CD4-positive, alpha-beta T cell (primary cell): ENCODE results near the gene STRN3. TPM values are rescaled to one million over a fixed set of nuclear protein-coding genes. Genes with fewer than 3 reads are reported as not detected.

Source experiments
- ATAC-seq: fragments of 200-7000 bp; cut with Tn5 transposase; one replicate; pipeline ENCODE4 v1.10.0; 2022; ENCODE audit warnings: mild to moderate bottlenecking; ENCODE audit not compliant: poor library complexity
- CTCF ChIA-PET: fragments of 350-600 bp; sonication (Branson Sonifier 250); formaldehyde crosslinking; loops from one replicate; lab custom pipeline; 2021; ENCODE audit warnings: antibody characterized with exemption, inconsistent platforms; lab: Charles Lee
- POLR2A ChIA-PET: fragments of 350-600 bp; sonication (Branson Sonifier 250); formaldehyde crosslinking; loops from one replicate; lab custom pipeline; 2021; ENCODE audit warnings: antibody characterized with exemption, inconsistent platforms; lab: Charles Lee
- DNase-seq, 14 experiments: peaks; one replicate each; pipeline ENCODE4 v3.0.0-alpha.2; 2013 to 2020; ENCODE audit warnings: mixed read lengths in 2 of 14
- H3K27ac ChIP-seq, 2 donors: one replicate each; pipeline versions ENCODE4 v1.5.1 to v1.7.0; 2013; ENCODE audit warnings: low read length in 2 of 2, low read depth in 1 of 2, mild to moderate bottlenecking in 1 of 2
- H3K27me3 ChIP-seq, 2 experiments: 1 replicate in 1 of 2; 2 replicates in 1 of 2; pipeline versions ENCODE4 v1.6.1 to v1.7.0; 2013; ENCODE audit warnings: low read length in 2 of 2, control low read depth in 1 of 2, mild to moderate bottlenecking in 1 of 2, moderate library complexity in 1 of 2; ENCODE audit not compliant: insufficient read depth in 2 of 2, control insufficient read depth in 1 of 2
- H3K36me3 ChIP-seq: one replicate; pipeline ENCODE4 v1.6.1; 2013; ENCODE audit warnings: low read length, control low read depth; ENCODE audit not compliant: insufficient read depth
- H3K4me1 ChIP-seq: one replicate; pipeline ENCODE4 v1.6.1; 2013; ENCODE audit warnings: low read length, control low read depth; ENCODE audit not compliant: insufficient read depth
- H3K4me3 ChIP-seq: one replicate; pipeline ENCODE4 v1.5.1; 2013; ENCODE audit warnings: mild to moderate bottlenecking, low read length, moderate library complexity
- H3K9me3 ChIP-seq, 2 experiments: 1 replicate in 1 of 2; 2 replicates in 1 of 2; pipeline versions ENCODE4 v1.6.1 to v1.7.0; 2013; ENCODE audit warnings: low read length in 2 of 2, mild to moderate bottlenecking in 2 of 2, control low read depth in 1 of 2, moderate library complexity in 1 of 2; ENCODE audit not compliant: control insufficient read depth in 1 of 2, insufficient read depth in 1 of 2
- H3K27ac Mint-ChIP-seq: one replicate; pipeline ENCODE4 v1.8.0; 2020; ENCODE audit warnings: mixed read lengths
- H3K27me3 Mint-ChIP-seq: one replicate; pipeline ENCODE4 v1.8.0; 2021; ENCODE audit warnings: mixed read lengths
- H3K36me3 Mint-ChIP-seq: one replicate; pipeline ENCODE4 v1.8.0; 2021; ENCODE audit warnings: low read depth, mixed read lengths
- H3K4me1 Mint-ChIP-seq: one replicate; pipeline ENCODE4 v1.8.0; 2021; ENCODE audit warnings: low read depth, mixed read lengths
- H3K4me3 Mint-ChIP-seq: one replicate; pipeline ENCODE4 v1.8.0; 2020; ENCODE audit warnings: mild to moderate bottlenecking, mixed read lengths
- H3K9me3 Mint-ChIP-seq: one replicate; pipeline ENCODE4 v1.8.0; 2020; ENCODE audit warnings: mixed read lengths
- intact Hi-C, 2 experiments: fragments of 100-400 bp; cut with DNase I in 1 of 2; cut with micrococcal nuclease in 1 of 2; formaldehyde crosslinking; loops; one replicate each; pipeline versions ENCODE4 v1.15.1 to v1.9.0; 2023 to 2025; cut with DNase I, micrococcal nuclease
- total RNA-seq, 174 experiments: library from RNA in 2 of 174; stranded (reverse) in 2 of 174; gene quantifications; one replicate each; pipeline ENCODE4 v1.2.3 and lab custom pipeline; 2021 to 2026
- TF ChIP-seq, protein P1 (sequence below): fragments of 200-600 bp; IDR thresholded peaks from one replicate; pipeline ENCODE4 v1.8.0; 2022; ENCODE audit warnings: antibody characterized with exemption, mild to moderate bottlenecking

STRN3 gene
- total RNA-seq, 2 experiments from 2014 or later, result 15.1 to 16.9 TPM

DNA sequence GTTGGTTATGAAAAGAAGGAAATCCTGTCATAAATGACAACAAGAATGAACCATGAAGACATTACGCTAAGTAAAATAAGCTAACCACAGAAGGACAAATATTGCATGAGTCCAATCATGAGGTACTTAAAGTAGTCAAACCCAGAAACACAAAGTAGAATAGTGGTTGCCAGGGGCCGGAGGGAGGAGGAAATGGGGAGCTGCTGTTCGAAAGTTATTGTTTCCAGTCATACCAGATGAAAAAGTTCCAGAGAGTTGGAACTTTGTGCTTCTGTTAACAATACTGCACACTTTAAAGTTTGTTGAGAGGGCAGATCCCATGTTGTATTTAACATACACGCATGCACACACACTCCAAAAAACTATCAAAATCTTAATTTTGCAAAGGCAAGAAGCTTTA lies 82.5 kb downstream of the STRN3 start:
- peaks cover 93% of the 10 kb centered on the region for H3K36me3 Mint-ChIP-seq

DNA sequence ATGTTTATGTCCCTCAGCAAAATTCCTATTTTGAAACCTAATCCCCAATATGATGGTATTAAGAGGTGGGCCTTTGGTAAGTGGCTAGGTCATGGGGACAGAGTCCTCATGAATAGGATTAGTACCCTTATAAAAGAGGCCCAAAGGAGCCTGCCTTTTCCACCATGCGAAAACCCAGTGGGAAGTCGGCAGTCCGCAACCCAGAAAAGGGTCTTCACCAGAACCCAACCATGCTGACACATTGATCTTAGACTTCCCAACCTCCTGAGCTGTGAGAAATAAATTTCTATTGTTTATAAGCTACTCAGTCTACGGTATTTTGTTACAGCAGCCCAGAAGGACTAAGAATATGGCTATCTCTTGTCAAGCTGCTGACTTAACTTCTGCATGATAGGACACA lies 85.3 kb downstream of the STRN3 start:
- Mint-ChIP-seq H3K36me3 (peaks cover 86% of the 10 kb centered on the region), H3K4me1 (no peaks in the 10 kb centered on the region), H3K4me3 (no peak overlapping the region), H3K27me3 (no peaks in the 10 kb centered on the region), H3K27ac (no peak overlapping the region), H3K9me3 (no peaks in the 10 kb centered on the region)
- no peak overlapping the region for H3K4me3 ChIP-seq
- POLR2A ChIA-PET, result no interaction called here
- H3K4me1 ChIP-seq, result no peaks in the 10 kb centered on the region
- no peaks in the 10 kb centered on the region for H3K9me3 ChIP-seq
- H3K27me3 ChIP-seq, result no peaks in the 10 kb centered on the region
- CTCF ChIA-PET, result interaction anchor here (0.6 kb wide), 1 partner anchor 94 kb away, joined by 3 read pairs; no protein-coding TSS in a partner anchor
- DNase-seq (no peak), ATAC-seq (no peak)
- H3K36me3 ChIP-seq, result peaks cover 25% of the 10 kb centered on the region
- TF ChIP-seq, protein P1, sequence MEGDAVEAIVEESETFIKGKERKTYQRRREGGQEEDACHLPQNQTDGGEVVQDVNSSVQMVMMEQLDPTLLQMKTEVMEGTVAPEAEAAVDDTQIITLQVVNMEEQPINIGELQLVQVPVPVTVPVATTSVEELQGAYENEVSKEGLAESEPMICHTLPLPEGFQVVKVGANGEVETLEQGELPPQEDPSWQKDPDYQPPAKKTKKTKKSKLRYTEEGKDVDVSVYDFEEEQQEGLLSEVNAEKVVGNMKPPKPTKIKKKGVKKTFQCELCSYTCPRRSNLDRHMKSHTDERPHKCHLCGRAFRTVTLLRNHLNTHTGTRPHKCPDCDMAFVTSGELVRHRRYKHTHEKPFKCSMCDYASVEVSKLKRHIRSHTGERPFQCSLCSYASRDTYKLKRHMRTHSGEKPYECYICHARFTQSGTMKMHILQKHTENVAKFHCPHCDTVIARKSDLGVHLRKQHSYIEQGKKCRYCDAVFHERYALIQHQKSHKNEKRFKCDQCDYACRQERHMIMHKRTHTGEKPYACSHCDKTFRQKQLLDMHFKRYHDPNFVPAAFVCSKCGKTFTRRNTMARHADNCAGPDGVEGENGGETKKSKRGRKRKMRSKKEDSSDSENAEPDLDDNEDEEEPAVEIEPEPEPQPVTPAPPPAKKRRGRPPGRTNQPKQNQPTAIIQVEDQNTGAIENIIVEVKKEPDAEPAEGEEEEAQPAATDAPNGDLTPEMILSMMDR, result no peak
- intact Hi-C loops, result no loop called here
- no peak overlapping the region for H3K27ac ChIP-seq

More for the DNA sequence above, 82.5 kb downstream of the STRN3 start:
- Histone ChIP-seq H3K4me1 (no peaks in the 10 kb centered on the region), H3K27me3 (no peaks in the 10 kb centered on the region), H3K4me3 (no peak overlapping the region), H3K27ac (no peak overlapping the region), H3K9me3 (no peaks in the 10 kb centered on the region), H3K36me3 (peaks cover 34% of the 10 kb centered on the region)
- Mint-ChIP-seq H3K9me3 (no peaks in the 10 kb centered on the region), H3K27ac (no peak overlapping the region), H3K27me3 (no peaks in the 10 kb centered on the region), H3K4me1 (no peaks in the 10 kb centered on the region), H3K4me3 (no peak overlapping the region)
- TF ChIP-seq, protein P1, result no peak
- CTCF ChIA-PET, result interaction anchor here (1.6 kb wide), 1 partner anchor 13 kb away, joined by 3 read pairs; no protein-coding TSS in a partner anchor
- intact Hi-C loops, result no loop called here
- POLR2A ChIA-PET, result no interaction called here
- no peak for DNase-seq
- no peak for ATAC-seq

DNA sequence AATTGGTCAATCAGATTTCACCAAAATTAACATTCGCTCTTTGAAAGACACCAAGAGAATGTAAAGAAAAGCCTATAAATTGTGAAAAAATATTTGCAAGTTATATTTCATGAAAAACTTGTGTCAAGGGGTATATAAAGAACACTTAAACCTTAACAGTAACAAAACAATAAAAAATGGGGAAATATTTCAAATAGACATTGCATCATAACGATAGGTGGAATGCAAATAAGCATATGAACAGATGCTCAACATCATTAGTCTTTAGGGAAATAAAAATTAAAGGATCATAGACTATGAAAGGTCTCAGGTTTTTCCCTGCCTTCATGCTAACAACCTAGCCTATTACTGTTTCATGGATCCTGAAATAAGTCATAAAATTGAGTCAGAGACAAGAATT lies 87.6 kb downstream of the STRN3 start:
- no peaks in the 10 kb centered on the region for H3K9me3 Mint-ChIP-seq
- POLR2A ChIA-PET, result no interaction called here
- TF ChIP-seq, protein P1, result no peak
- no peaks in the 10 kb centered on the region for H3K27me3 Mint-ChIP-seq
- H3K4me3 Mint-ChIP-seq, result no peak overlapping the region
- no peak for ATAC-seq
- H3K27ac ChIP-seq, result no peak overlapping the region
- H3K36me3 ChIP-seq, result peaks cover 35% of the 10 kb centered on the region
- no peak for DNase-seq
- H3K4me1 Mint-ChIP-seq, result no peaks in the 10 kb centered on the region
- peaks cover 85% of the 10 kb centered on the region for H3K36me3 Mint-ChIP-seq
- CTCF ChIA-PET, result no interaction called here
- H3K27ac Mint-ChIP-seq, result no peak overlapping the region
- no peaks in the 10 kb centered on the region for H3K4me1 ChIP-seq
- no peaks in the 10 kb centered on the region for H3K9me3 ChIP-seq
- no peak overlapping the region for H3K4me3 ChIP-seq
- no peaks in the 10 kb centered on the region for H3K27me3 ChIP-seq
- intact Hi-C loops, result no loop called here
